ENCODE measurements around the gene ABCD1.
"Not testable (repeated sequence)": the region's sequence is repeated elsewhere in the genome, so short reads cannot be mapped to it uniquely, and the experiment has no call there.

The ABCD1 gene

GRCh38 chrX:153724252-153725038, at the start of gene ABCD1, which contains the start of gene BCAP31:
TSS of gene ABCD1 (plus strand) at chrX:153724856. CDS start at chrX:153725267, 411 bp downstream.
TSS of gene BCAP31 (minus strand) at chrX:153724387. CDS start at chrX:153723244, 1,143 bp downstream.
- peak within 1 kb of the TSS; percentile 71 for H3K27ac Mint-ChIP-seq
- peaks cover 50% of the 10 kb centered on the region for H3K9me3 Mint-ChIP-seq
- DNase-seq = peak; percentile 89
- H3K4me1 Mint-ChIP-seq = peaks cover 30% of the 10 kb centered on the region
- peaks cover under 1% of the 10 kb centered on the region for H3K27me3 Mint-ChIP-seq (ENCODE audit: low read depth, poor library complexity)
- peak within 1 kb of the TSS; percentile 86 for H3K4me3 Mint-ChIP-seq
- no peak for TF ChIP-seq CTCF (IDR thresholded peaks at IDR 0.05)
- H3K36me3 Mint-ChIP-seq (ENCODE audit: low read depth) = peaks cover 19% of the 10 kb centered on the region

DNA sequence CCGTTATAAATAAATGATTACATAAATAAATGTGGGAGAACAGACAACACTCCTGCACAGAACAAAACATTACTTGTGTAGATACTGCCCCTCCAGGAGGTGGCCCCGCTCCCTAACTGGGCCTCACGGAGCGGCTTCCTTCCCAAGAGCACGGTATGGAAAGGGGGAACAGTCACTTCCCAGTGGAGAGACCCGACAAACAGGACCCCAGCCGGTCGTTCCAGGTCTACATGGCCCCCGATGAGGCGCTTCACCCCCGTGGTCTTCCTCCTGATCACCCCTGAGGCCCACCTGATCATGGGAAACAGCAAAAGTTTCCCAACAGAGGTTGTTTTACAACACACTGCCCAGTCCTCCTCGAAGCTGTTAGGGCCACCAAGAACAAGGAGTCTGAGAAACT, 43.5 kb upstream of the ABCD1 start:
- no peak for DNase-seq
- Mint-ChIP-seq H3K27ac (no peak overlapping the region), H3K4me1 (peaks cover 8% of the 10 kb centered on the region), H3K27me3 (ENCODE audit: low read depth, poor library complexity) (peaks cover 10% of the 10 kb centered on the region), H3K36me3 (ENCODE audit: low read depth) (peaks cover 4% of the 10 kb centered on the region), H3K9me3 (peaks cover 50% of the 10 kb centered on the region), H3K4me3 (no peak overlapping the region)
- TF ChIP-seq CTCF (IDR thresholded peaks at IDR 0.05) = no peak

GRCh38 chrX:153683486-153683885, 41.2 kb upstream of the ABCD1 start:
- not testable (repeated sequence) for H3K36me3 Mint-ChIP-seq (ENCODE audit: low read depth); DNase-seq; H3K27me3 Mint-ChIP-seq (ENCODE audit: low read depth, poor library complexity); H3K4me3 Mint-ChIP-seq; H3K27ac Mint-ChIP-seq
- Mint-ChIP-seq H3K9me3 (peaks cover 49% of the 10 kb centered on the region), H3K4me1 (peaks cover 15% of the 10 kb centered on the region)

- no peak overlapping the region for H3K27ac Mint-ChIP-seq
- DNase-seq = no peak
- no peak for TF ChIP-seq CTCF (IDR thresholded peaks at IDR 0.05)
- no peak overlapping the region for H3K4me3 Mint-ChIP-seq
- peaks cover 4% of the 10 kb centered on the region for H3K36me3 Mint-ChIP-seq (ENCODE audit: low read depth)
- peaks cover 3% of the 10 kb centered on the region for H3K27me3 Mint-ChIP-seq (ENCODE audit: low read depth, poor library complexity)
- peaks cover 40% of the 10 kb centered on the region for H3K9me3 Mint-ChIP-seq
- peaks cover 15% of the 10 kb centered on the region for H3K4me1 Mint-ChIP-seq
Observed at GRCh38 chrX:153684467-153685155, 40.0 kb upstream of the ABCD1 start.

- H3K4me3 Mint-ChIP-seq = no peak overlapping the region
- H3K9me3 Mint-ChIP-seq = peaks cover 35% of the 10 kb centered on the region
- H3K36me3 Mint-ChIP-seq (ENCODE audit: low read depth) = peaks cover 4% of the 10 kb centered on the region
Observed at GRCh38 chrX:153685156-153685536, 39.5 kb upstream of the ABCD1 start.

More at GRCh38 chrX:153685156-153685536, 39.5 kb upstream of the ABCD1 start:
- Mint-ChIP-seq H3K27ac (no peak overlapping the region), H3K27me3 (ENCODE audit: low read depth, poor library complexity) (peaks cover 3% of the 10 kb centered on the region), H3K4me1 (peaks cover 15% of the 10 kb centered on the region)
- no peak for DNase-seq
- no peak for TF ChIP-seq CTCF (IDR thresholded peaks at IDR 0.05)
